Mucosa of descending colon (tissue), 3 donors: ENCODE measurements around the gene ARHGAP4. TPM values are rescaled to one million over a fixed set of nuclear protein-coding genes. Genes with fewer than 3 reads are reported as not detected.

ENCODE experiments used
- ATAC-seq: fragments of 200-7000 bp; cut with Tn5 transposase; one replicate; pipeline ENCODE4 v1.9.1; 2020; ENCODE audit warnings: mild to moderate bottlenecking, moderate library complexity
- DNase-seq, 3 donors: peaks; one replicate each; pipeline ENCODE4 v3.0.0-alpha.2; 2020
- H3K36me3 ChIP-seq: fragments of 200-600 bp; one replicate; pipeline ENCODE4 v1.8.0; 2021; ENCODE audit warnings: low read depth, mild to moderate bottlenecking
- H3K4me1 ChIP-seq: fragments of 200-600 bp; one replicate; pipeline ENCODE4 v1.8.0; 2021; ENCODE audit warnings: low read depth, mild to moderate bottlenecking
- H3K4me3 ChIP-seq: fragments of 200-600 bp; one replicate; pipeline ENCODE4 v1.8.0; 2021; ENCODE audit warnings: mild to moderate bottlenecking
- H3K9me3 ChIP-seq: fragments of 200-600 bp; one replicate; pipeline ENCODE4 v1.8.0; 2021; ENCODE audit warnings: mild to moderate bottlenecking
- CTCF ChIP-seq: fragments of 200-600 bp; IDR thresholded peaks from one replicate; pipeline ENCODE4 v1.8.0; 2022; ENCODE audit warnings: antibody characterized with exemption, mild to moderate bottlenecking
- intact Hi-C, 2 donors: fragments of 100-400 bp; cut with DNase I in 1 of 2; cut with micrococcal nuclease in 1 of 2; formaldehyde crosslinking; loops; one replicate each; pipeline versions ENCODE4 v1.11.0 to v1.11.1; 2022; cut with DNase I, micrococcal nuclease
- total RNA-seq, 3 donors: library from RNA; stranded (reverse); fragmentation: NEBNext Ultra II Directional in 2 of 3; extraction: Animal tissue kit (Norgen Biotek cat#: 25700) in 2 of 3; gene quantifications; one replicate each; pipeline versions ENCODE4 v1.2.1 to v1.2.4, GENCODE V29; 2021 to 2023
- donor health status: DM: no; HTN: no; CAD: no; lungs with moderate emphysema.
- donor health status: DM: no; HTN: no; CAD: no.
- donor health status: DM: no; HTN: yes; CAD: no.

The ARHGAP4 gene
- total RNA-seq, 3 donors from 2014 or later = 35.0 to 47.8 (median 36.7) TPM

DNA sequence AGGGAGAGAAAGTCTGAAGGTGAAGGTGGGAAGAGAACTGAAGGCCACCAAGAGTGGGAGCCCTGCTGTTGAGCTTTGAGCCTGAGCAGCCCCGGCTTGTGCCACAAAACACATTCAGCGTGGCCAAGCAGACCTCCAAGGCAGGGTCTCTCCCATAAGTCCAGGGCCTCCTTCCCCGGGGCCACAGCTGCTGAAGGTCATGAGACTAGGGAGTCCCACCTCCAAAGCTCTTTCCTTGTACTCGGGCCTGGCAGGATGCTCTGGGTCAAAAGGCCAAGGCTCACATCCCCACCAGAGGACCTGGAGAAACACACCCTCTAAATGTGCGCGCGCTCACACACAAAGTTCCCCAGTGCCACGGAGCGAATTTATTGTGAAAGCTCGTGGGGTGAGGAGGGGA lies 3.5 kb upstream of the ARHGAP4 start:
- Histone ChIP-seq H3K9me3 (no peaks in the 10 kb centered on the region), H3K4me1 (peaks cover 10% of the 10 kb centered on the region), H3K4me3 (no peak overlapping the region), H3K36me3 (no peaks in the 10 kb centered on the region)
- intact Hi-C loops = no loop called here
- TF ChIP-seq CTCF = no peak
- DNase-seq = no peak
- ATAC-seq = no peak

DNA sequence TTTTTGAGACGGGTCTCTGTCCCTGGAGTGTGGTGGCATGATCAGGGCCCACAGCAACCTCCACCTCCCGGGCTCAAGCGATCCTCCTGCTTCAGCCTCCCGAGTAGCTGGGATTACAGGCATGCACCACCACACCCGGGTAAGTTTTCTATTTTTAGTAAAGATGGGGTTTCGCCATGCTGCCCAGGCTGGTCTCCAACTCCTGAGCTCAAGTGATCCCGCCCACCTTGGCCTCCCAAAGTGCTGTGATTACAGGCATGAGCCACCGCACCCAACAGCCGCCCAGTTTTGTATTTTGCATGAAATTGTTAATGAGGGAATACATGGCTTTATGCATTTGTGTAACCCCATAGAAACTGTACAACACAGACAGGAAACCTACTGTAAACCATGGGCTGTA lies 2.8 kb upstream of the ARHGAP4 start:
- intact Hi-C loops = no loop called here
- Histone ChIP-seq H3K9me3 (no peaks in the 10 kb centered on the region), H3K4me1 (peaks cover 10% of the 10 kb centered on the region), H3K36me3 (no peaks in the 10 kb centered on the region), H3K4me3 (no peak overlapping the region)
- TF ChIP-seq CTCF = no peak
- ATAC-seq (no peak), DNase-seq (peak in 1 of 3 donors; percentile 51)

DNA sequence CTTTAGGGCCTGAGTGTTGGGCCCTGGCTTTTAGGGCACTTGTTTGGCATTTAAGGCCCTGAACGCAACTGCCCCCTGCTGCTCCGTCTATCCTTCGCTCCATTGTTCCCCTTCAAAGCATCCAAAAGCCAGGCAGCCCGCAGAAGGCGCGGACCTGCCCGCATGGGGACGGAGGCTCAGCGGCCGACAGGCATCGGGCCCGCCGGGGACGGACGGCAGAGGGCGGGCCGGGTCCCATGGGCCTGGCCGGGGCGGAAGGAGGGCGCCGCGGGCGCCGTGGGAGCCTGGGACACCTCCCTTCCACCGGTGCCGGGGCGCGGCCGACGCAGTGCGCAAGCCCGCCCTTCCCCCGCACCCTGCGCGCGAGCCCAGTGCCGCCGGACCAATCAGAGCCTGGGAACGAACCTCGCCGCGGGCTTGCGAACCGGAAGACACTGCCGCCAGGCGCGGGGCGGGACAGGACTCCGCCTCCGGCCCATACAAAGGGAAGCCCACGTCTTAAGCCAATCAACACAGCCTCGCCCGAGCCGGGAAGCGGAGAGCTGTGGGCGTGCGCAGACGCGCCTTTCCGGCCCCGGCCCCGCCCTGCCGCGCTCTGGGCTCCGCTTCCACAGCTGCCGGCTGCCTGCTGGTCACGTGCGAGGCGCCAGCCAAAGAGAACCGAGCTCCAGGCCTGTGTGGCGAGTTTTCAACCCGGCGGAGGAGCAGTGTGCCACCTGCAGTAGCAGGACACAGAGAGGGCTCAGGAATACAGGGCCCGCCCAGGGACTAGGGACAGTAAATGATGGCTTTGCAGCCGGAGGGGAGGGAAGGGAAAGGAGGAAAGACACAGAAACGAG lies 2.1 kb upstream of the ARHGAP4 start:
- H3K4me3 ChIP-seq = peak overlapping the region; percentile 19
- intact Hi-C loops = no loop called here
- no peak for TF ChIP-seq CTCF
- DNase-seq (peak; percentile 92 to 99 (median 95)), ATAC-seq (peak; percentile 86)
- H3K4me1 ChIP-seq = peaks cover 10% of the 10 kb centered on the region
- no peaks in the 10 kb centered on the region for H3K9me3 ChIP-seq
- no peaks in the 10 kb centered on the region for H3K36me3 ChIP-seq

GRCh38 chrX:153927672-153927921 lies 1.5 kb upstream of the ARHGAP4 start:
- peaks cover 10% of the 10 kb centered on the region for H3K4me1 ChIP-seq
- H3K4me3 ChIP-seq = peak overlapping the region; percentile 19
- ATAC-seq = no peak
- no peaks in the 10 kb centered on the region for H3K9me3 ChIP-seq
- no peak for TF ChIP-seq CTCF
- no peaks in the 10 kb centered on the region for H3K36me3 ChIP-seq
- DNase-seq = no peak
- intact Hi-C loops = no loop called here

GRCh38 chrX:153926858-153927671 lies 1.0 kb upstream of the ARHGAP4 start:
- intact Hi-C loops = no loop called here
- H3K36me3 ChIP-seq = no peaks in the 10 kb centered on the region
- ATAC-seq = peak; percentile 50
- no peaks in the 10 kb centered on the region for H3K9me3 ChIP-seq
- peak overlapping the region; percentile 19 for H3K4me3 ChIP-seq
- no peak for TF ChIP-seq CTCF
- peak; percentile 66 to 87 (median 71) for DNase-seq
- H3K4me1 ChIP-seq = peaks cover 10% of the 10 kb centered on the region
